OCI-LY7 (cell line): ENCODE measurements around the gene OR5AU1.

Experiments used
- EZH2phosphoT487 ChIP-seq: fragments of 200-600 bp; sonication (generic); IDR thresholded peaks from 2 replicates; pipeline ENCODE4 v1.6.1; 2018; ENCODE audit warnings: low read depth, borderline replicate concordance, mild to moderate bottlenecking, mixed run types, antibody characterized with exemption, low read length, moderate library complexity, mixed read lengths
- TF ChIP-seq, protein P1 (sequence below): fragments of 200-600 bp; sonication (generic); conservative IDR thresholded peaks from 2 replicates; pipeline ENCODE4 v1.5.1; 2014; ENCODE audit warnings: mild to moderate bottlenecking, antibody characterized with exemption, low read length, moderate library complexity, mixed read lengths

DNA sequence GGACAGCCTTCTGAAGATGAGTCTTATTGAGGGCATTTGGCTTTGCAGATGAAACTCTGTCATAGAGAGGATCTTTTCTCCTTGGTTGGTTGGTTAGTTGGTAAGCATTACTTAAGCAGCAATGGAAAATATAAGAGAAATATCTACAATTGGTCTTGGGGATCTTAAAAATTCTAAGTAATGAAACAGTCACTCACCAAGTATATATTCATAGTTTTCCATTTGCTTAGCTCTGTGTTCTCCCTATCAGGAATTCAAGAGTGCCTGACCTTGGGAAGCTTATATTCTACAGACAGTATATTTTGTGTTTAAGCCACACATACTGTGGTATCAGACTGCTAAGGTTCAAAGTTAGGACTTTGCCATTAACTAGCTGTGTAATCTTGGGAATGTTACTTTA, at the start of gene OR5AU1:
- TF ChIP-seq, protein P1, sequence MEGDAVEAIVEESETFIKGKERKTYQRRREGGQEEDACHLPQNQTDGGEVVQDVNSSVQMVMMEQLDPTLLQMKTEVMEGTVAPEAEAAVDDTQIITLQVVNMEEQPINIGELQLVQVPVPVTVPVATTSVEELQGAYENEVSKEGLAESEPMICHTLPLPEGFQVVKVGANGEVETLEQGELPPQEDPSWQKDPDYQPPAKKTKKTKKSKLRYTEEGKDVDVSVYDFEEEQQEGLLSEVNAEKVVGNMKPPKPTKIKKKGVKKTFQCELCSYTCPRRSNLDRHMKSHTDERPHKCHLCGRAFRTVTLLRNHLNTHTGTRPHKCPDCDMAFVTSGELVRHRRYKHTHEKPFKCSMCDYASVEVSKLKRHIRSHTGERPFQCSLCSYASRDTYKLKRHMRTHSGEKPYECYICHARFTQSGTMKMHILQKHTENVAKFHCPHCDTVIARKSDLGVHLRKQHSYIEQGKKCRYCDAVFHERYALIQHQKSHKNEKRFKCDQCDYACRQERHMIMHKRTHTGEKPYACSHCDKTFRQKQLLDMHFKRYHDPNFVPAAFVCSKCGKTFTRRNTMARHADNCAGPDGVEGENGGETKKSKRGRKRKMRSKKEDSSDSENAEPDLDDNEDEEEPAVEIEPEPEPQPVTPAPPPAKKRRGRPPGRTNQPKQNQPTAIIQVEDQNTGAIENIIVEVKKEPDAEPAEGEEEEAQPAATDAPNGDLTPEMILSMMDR = no peak
- no peak for TF ChIP-seq EZH2phosphoT487
